Body of pancreas (tissue), 4 donors: Measurements from ENCODE around the gene ADTRP.

Experiments used
- CTCF ChIP-seq, 7 experiments: fragments of 450-650 bp in 4 of 7; fragments of 200-600 bp in 3 of 7; sonication (generic) in 3 of 7; IDR thresholded peaks; one replicate each; pipeline ENCODE4 v1.5.1; 2016 to 2019; ENCODE audit warnings: antibody characterized with exemption in 7 of 7
- POLR2A ChIP-seq, 3 donors: fragments of 450-650 bp; IDR thresholded peaks; one replicate each; pipeline ENCODE4 v1.6.1; 2016; ENCODE audit warnings: antibody characterized with exemption in 3 of 3, mild to moderate bottlenecking in 2 of 3

DNA sequence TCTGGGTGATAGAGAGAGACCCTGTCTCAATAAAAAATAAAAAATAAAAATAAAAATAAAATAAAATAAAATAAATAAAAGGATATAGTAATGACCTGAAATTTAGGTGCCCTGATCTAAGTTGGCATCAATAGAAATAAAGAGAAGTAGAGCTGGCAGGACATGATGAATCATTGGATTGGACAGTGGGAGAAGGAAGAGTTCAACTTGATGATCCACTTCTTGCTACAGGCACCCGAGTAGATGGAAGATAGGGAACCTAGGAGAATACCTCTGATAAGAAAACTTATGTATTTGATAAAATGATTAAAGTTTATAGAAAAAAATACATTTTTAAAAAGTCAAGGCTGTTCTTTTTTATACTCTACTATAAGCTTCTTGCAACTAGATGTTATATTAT, 79.0 kb downstream of the ADTRP start:
- TF ChIP-seq POLR2A (IDR thresholded peaks at IDR 0.05) (no peak), CTCF (IDR thresholded peaks at IDR 0.05) (no peak)
